Stomach smooth muscle (tissue), 2 donors: Measurements from ENCODE around the gene PELI3.

Source experiments
- H3K27ac ChIP-seq: one replicate; pipeline ENCODE4 v1.7.0; 2013; ENCODE audit warnings: mild to moderate bottlenecking, low read length, inconsistent platforms
- H3K27me3 ChIP-seq, 2 donors: one replicate each; pipeline ENCODE4 v1.7.0; 2013; ENCODE audit warnings: low read length in 2 of 2; ENCODE audit not compliant: insufficient read depth in 2 of 2, control insufficient read depth in 1 of 2
- H3K36me3 ChIP-seq, 2 donors: one replicate each; pipeline ENCODE4 v1.7.0; 2013; ENCODE audit warnings: low read length in 2 of 2; ENCODE audit not compliant: control insufficient read depth in 2 of 2, insufficient read depth in 2 of 2
- H3K4me1 ChIP-seq: one replicate; pipeline ENCODE4 v1.7.0; 2013; ENCODE audit warnings: low read length; ENCODE audit not compliant: control insufficient read depth, insufficient read depth
- H3K4me3 ChIP-seq, 2 donors: one replicate each; pipeline ENCODE4 v1.7.0; 2013; ENCODE audit warnings: low read length in 2 of 2
- H3K9ac ChIP-seq, 2 donors: one replicate each; pipeline ENCODE4 v1.7.0; 2013; ENCODE audit warnings: low read length in 2 of 2, mild to moderate bottlenecking in 1 of 2
- H3K9me3 ChIP-seq, 2 donors: one replicate each; pipeline ENCODE4 v1.7.0; 2013; ENCODE audit warnings: low read length in 2 of 2; ENCODE audit not compliant: control insufficient read depth in 2 of 2
- donor health status: healthy.
- donor health status: Pancreatic carcinoma.

Gene PELI3

DNA sequence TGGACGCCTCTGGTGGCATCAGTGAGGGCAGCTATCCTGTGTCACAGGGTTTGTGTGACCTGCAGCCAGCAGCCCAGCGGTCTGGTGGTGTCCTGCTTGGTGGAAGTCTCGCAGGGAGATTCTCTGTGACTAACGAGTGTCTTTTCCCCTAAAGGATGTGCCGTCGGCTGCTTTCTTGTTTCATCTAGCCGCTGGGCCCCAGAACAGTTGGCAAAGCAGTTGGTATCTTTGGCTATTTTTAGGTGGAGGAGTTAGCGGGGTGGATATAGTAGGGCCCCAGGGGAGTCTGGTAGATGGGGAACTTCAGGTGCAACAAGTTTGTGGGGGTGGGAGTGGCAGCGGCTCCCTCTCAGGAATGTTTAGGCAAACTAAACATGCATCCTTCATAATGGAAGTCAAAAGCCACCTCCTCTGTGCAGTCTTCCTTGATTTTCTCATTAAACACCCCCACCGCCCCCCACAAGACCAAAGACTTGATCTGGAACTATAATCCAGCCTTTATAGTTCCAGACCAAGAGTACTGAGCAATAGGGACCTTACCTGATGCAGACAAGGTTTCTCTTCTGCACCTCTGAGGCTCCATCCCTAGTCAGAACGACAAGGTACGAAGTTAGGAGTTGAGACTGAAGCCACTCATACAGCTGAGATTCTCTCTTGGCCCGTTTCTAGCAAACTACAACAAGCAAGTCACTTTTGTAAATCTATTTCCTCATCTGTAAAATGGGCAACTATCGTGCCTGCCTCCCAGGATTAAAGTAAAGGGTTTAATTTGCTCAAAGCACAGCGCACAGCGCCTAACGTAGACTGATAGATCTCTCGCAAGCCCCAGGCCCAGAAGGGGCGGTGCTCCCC is 1.1 kb upstream of the PELI3 start:
- peak overlapping the region in 1 of 2 donors; percentile 73 for H3K9ac ChIP-seq
- H3K4me1 ChIP-seq = peaks cover 22% of the 10 kb centered on the region
- H3K27ac ChIP-seq = no peak overlapping the region
- peak overlapping the region; percentile 66 to 81 for H3K4me3 ChIP-seq
- H3K27me3 ChIP-seq = no peaks in the 10 kb centered on the region
- H3K36me3 ChIP-seq = peaks cover under 1 to 3% of the 10 kb centered on the region in 2 donors
- H3K9me3 ChIP-seq = no peaks in the 10 kb centered on the region

DNA sequence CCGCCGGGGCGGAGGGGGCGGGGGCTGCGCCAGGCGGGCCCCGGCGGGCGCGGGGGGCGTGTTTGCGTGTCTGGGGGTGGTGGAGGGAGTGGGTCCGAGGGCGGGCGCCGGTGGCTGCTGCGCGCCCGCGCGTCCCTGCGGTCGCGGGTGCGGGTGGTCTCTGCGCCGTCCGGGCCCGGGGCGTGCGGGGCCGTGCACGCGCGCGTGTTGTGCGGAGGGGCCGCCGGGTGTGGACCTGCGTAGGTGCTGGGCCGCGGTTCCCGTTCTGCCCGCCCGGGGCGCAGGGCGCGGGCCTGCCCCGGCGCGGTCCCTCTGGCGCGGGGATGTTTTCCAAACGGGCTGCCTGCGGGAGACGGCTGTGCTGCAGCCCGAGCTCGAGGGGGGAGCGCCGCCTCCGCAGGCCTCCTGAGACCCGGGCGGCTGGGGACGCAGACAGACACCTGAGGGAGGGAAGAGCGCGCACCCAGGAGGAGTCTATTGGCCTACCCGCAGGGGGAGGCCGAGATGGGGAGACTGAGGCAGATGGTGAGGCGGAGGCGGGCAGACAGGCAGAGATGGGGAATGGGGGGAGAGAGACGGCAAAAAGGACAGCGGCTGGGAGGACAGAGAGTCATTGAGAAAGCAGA is 442 bp downstream of the PELI3 start:
- H3K9me3 ChIP-seq = no peaks in the 10 kb centered on the region
- H3K27ac ChIP-seq = no peak overlapping the region
- H3K4me1 ChIP-seq = peaks cover 22% of the 10 kb centered on the region
- H3K4me3 ChIP-seq = peak overlapping the region; percentile 71 to 81
- H3K36me3 ChIP-seq = peaks cover 4 to 14% of the 10 kb centered on the region in 2 donors
- no peaks in the 10 kb centered on the region for H3K27me3 ChIP-seq
- H3K9ac ChIP-seq = peak overlapping the region; percentile 75 to 79

DNA sequence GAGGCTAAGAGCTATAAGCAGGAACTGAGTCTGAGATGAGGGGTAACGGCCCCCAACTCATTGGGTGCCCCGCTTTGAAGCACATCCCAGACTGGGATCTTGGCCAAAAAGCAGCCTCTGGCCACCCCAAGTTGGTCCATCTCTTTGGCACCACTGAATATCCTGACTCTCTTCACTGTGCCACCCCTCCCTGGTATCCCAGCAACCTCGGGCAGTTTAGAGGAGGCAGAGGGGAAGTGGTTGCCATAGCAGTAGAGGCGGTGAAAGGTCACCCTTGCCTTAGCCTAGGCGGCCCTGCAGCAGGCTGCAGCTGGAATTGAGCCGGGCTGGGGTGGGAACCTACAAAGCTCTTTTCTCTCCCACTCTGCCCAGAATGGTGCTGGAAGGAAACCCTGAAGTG is 1.1 kb downstream of the PELI3 start:
- Histone ChIP-seq H3K27ac (no peak overlapping the region), H3K9ac (peak overlapping the region; percentile 75 to 79), H3K27me3 (no peaks in the 10 kb centered on the region), H3K36me3 (peaks cover 10 to 20% of the 10 kb centered on the region in 2 donors), H3K4me3 (peak overlapping the region; percentile 71 to 81), H3K9me3 (no peaks in the 10 kb centered on the region), H3K4me1 (peaks cover 22% of the 10 kb centered on the region)

DNA sequence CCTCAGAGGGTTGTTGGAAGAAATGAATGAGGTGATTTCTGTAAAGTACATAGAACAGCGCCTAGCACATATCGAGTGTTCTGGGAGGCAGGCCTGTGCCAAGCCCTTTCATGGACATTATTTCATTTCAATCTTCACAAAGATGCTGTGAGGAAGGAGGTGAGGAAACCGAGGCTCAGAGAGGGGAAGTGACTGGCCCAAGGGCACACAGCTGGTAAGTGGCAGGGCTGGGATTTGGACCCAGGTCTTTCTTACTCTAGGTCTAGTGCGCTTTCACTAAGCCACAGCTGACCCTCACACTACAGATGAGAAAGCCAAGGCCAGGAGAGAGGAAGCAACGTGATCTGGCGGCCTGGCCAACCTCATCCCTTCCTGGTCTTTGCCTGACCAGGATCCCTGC is 2.0 kb downstream of the PELI3 start:
- Histone ChIP-seq H3K4me3 (no peak overlapping the region), H3K9ac (peak overlapping the region in 1 of 2 donors; percentile 13), H3K9me3 (no peaks in the 10 kb centered on the region), H3K4me1 (peaks cover 22% of the 10 kb centered on the region), H3K27ac (no peak overlapping the region), H3K36me3 (peaks cover 18 to 28% of the 10 kb centered on the region in 2 donors), H3K27me3 (no peaks in the 10 kb centered on the region)

DNA sequence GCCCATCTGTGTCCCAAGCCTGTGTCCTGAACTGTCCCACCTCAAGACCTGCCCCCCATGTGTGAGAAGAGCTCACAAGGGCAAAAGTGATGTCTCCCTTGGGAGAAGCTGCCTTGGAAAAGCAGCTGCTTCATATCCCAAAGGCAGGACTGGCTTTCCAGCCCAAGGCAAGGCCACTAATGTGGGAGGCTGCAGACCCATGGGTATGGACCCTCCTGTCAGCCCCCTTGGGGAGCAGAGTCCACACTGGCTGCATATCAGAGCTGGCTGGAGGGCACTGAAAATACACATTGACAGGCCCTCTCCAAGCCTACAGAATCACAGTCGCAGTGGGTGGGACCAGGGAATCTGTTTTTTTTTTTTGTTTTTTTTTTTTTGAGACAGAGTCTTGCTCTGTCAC is 2.7 kb downstream of the PELI3 start:
- Histone ChIP-seq H3K4me1 (peaks cover 22% of the 10 kb centered on the region), H3K27ac (no peak overlapping the region), H3K27me3 (no peaks in the 10 kb centered on the region), H3K9ac (no peak overlapping the region), H3K4me3 (no peak overlapping the region), H3K9me3 (no peaks in the 10 kb centered on the region), H3K36me3 (peaks cover 26 to 33% of the 10 kb centered on the region in 2 donors)

DNA sequence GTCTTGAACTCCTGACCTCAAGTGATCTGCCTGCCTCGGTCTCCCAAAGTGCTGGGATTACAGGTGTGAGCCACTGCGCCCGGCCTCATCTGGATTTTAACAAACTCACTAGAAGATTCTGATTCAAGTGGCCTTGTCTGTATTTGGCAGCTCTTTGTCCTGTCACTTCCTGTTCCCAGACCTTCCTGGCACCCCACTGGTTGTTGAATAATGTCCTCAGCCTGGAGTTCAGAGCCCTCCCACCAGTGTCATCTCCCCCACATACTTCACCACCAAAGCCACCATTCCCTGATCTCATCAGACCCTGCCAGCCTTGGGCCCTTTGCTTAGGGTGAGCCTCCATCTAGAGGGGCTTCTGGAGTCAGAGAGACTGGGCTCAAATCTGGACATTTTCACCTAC is 3.3 kb downstream of the PELI3 start:
- Histone ChIP-seq H3K9me3 (no peaks in the 10 kb centered on the region), H3K9ac (no peak overlapping the region), H3K4me1 (peaks cover 22% of the 10 kb centered on the region), H3K27ac (no peak overlapping the region), H3K4me3 (no peak overlapping the region), H3K36me3 (peaks cover 26 to 37% of the 10 kb centered on the region in 2 donors), H3K27me3 (no peaks in the 10 kb centered on the region)

DNA sequence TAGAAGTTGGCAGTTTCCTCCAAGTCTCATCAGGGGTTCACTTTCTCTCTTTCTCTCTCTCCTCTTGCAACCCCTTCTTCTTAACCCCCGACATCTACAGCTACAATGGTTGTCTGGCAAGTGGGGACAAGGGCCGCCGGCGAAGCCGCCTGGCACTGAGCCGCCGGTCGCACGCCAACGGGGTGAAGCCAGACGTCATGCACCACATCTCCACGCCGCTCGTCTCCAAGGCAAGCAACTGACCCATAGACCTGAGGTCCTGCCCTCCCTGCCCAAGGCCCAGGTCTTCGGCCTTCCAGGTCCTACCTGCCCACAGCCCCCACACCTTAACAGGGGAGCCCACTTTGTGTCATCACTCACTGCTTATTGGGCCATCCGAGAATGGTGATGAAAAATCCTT is 4.4 kb downstream of the PELI3 start:
- peaks cover 17% of the 10 kb centered on the region for H3K4me1 ChIP-seq
- peaks cover 26 to 37% of the 10 kb centered on the region in 2 donors for H3K36me3 ChIP-seq
- H3K27me3 ChIP-seq = no peaks in the 10 kb centered on the region
- no peak overlapping the region for H3K27ac ChIP-seq
- H3K9ac ChIP-seq = no peak overlapping the region
- H3K4me3 ChIP-seq = no peak overlapping the region
- H3K9me3 ChIP-seq = no peaks in the 10 kb centered on the region

DNA sequence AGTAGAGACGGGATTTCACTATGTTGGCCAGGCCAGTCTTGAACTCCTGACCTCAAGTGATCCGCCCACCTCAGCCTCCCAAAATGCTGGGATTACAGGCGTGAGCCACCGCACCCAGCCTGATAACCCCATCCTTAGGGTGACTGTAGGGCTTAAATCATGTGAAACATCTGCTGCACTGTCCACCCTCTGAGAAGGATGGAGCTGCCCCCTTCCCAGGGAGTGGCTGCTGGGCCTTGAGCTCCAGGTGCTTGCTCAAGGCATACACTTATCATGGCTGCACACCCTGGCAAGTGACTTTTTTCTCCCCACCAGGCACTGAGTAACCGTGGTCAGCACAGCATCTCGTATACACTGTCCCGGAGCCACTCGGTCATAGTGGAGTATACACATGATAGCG is 5.3 kb downstream of the PELI3 start:
- H3K4me1 ChIP-seq = peaks cover 11% of the 10 kb centered on the region
- H3K36me3 ChIP-seq = peaks cover 26 to 37% of the 10 kb centered on the region in 2 donors
- H3K27me3 ChIP-seq = no peaks in the 10 kb centered on the region
- H3K9me3 ChIP-seq = no peaks in the 10 kb centered on the region
- H3K9ac ChIP-seq = no peak overlapping the region
- no peak overlapping the region for H3K27ac ChIP-seq
- H3K4me3 ChIP-seq = no peak overlapping the region

DNA sequence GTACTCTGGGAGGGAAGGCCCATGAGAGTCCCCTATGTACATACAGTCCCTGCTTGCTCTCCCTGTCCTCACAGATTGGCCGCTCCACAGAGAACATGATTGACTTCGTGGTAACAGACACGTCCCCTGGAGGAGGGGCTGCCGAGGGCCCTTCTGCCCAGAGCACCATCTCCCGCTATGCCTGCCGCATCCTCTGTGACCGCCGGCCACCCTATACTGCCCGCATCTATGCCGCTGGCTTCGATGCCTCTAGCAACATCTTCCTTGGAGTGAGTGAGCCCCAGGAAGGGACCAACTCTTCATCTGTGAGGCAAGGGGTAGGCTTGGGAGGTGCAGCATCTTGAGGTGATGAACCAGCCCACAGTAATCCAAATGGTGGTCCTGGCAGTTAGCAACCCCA is 6.5 kb downstream of the PELI3 start:
- Histone ChIP-seq H3K9ac (no peak overlapping the region), H3K27ac (no peak overlapping the region), H3K9me3 (no peaks in the 10 kb centered on the region), H3K27me3 (no peaks in the 10 kb centered on the region), H3K4me1 (peaks cover under 1% of the 10 kb centered on the region), H3K36me3 (peaks cover 26 to 37% of the 10 kb centered on the region in 2 donors), H3K4me3 (no peak overlapping the region)

DNA sequence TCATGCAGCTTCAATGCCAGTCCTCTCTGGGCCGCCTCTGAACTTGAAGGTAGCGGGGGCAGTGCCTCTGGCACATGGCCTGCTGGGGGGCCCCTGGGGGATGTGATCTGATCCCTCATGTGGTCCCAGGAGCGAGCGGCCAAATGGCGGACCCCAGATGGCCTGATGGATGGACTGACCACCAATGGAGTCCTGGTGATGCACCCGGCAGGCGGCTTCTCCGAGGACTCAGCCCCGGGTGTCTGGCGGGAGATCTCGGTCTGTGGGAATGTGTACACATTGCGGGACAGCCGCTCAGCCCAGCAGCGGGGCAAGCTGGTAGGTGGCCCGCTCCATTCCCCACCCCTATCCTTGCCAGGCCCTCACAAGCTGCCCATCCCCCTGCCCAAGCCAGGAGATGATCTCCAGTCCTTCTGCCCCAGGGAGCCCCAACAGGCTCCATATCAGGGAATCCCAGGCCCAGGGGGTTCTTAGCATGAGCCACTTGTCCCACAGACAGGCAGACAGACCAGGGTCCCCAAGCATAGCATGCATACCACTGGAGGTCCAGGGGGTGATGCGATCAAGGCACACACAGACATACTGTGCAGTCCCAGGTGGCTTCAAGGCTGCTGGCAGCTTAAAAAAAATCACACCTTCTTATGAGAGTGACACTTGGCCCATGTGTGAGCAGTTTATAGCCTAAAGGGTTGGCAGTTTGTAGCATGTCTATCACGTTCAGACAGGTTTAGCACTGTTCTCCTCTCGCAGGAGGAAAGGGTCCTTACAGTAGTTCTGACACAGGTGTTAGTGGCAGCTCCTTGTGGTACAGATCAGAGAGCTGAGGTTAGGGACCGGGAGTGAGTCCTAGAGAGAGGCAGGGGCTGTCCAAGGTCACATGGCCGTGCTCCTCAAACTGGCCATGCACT is 7.2 kb downstream of the PELI3 start:
- no peaks in the 10 kb centered on the region for H3K27me3 ChIP-seq
- H3K9ac ChIP-seq = no peak overlapping the region
- peaks cover 5% of the 10 kb centered on the region for H3K4me1 ChIP-seq
- no peak overlapping the region for H3K4me3 ChIP-seq
- H3K9me3 ChIP-seq = no peaks in the 10 kb centered on the region
- no peak overlapping the region for H3K27ac ChIP-seq
- H3K36me3 ChIP-seq = peaks cover 26 to 37% of the 10 kb centered on the region in 2 donors
